ENCODE data around the gene EMILIN2.

The EMILIN2 gene

GRCh38 chr18:2874765-2875164, 28.0 kb downstream of the EMILIN2 start:
- no peak for DNase-seq (ENCODE audit: low read depth, low spot score)

- no peak for DNase-seq (ENCODE audit: low read depth, low spot score)
Observed at GRCh38 chr18:2878656-2879330, 32.0 kb downstream of the EMILIN2 start.

DNA sequence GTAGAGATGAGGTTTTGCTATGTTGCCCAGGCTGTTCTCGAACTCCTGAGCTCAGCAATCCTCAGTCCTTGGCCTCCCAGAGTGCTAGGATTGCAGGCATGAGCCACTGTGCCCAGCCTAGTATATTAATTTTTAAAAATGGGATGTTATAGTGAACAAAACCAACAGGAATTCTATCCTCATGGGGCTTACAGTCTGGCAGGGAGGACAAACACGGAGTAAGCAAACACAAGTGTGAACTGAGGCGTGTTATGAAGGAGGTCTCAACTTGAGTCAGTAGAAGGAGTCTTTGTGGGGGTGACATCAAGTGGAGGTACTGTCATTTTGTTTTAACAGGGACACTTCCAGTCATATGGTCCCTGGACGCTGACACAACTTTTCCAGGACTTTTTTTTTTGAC, 33.1 kb downstream of the EMILIN2 start:
- DNase-seq (ENCODE audit: low read depth, low spot score), result no peak

GRCh38 chr18:2880473-2880872, 33.7 kb downstream of the EMILIN2 start:
- DNase-seq (ENCODE audit: low read depth, low spot score), result no peak

DNA sequence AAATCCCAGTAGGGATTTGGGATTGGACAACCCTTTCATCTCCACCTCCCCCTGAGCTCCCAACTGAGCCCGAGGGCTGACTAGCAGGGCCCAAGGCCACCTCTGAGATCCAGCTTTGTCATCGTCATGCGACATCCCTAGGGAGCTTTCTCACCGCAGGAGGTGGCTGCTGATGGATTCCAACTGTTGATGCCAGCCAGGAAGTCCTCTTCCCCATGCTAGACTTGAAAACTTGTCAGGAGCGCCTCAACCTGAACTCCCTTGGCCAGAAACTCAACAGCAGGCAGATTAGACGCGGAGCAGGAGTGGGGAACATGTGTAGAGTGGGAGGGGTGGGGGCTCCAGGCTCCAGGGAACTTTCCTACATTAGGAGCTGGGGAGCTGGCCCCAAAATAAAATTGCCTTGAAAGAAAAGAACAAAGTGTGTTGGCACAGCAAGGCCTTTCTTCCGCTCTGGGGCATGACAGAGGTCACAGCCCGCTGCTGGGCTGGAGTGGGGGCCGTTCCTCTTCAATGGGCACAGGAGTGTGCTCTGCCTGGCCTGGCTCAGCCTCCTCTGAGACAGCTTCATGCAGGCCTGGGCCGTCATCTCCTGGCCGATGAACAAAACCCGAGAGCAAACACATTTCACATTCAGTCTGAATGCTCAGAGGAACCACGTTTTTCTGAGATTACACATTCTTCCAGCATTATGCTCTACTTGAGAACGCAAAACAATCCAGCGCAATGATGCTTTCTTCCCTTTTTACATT, 34.5 kb downstream of the EMILIN2 start:
- no peak for DNase-seq (ENCODE audit: low read depth, low spot score)

DNA sequence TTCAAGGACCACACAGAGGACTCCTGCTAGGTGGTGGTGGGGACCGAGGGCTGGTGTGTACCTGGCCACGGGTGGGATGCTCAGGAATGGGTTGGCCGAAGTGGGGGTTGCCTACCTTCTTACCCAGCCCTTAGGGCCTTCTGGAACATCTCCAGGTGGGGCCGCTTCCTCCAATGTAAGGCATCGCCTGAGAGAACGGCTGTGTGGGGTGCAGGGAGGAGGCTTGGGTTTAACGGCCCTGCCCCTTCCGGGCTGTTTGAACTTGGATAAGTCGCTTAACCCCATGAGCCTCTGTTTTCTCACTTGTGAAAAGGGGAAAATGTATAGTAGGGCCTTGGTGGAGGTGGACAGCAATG, 35.0 kb downstream of the EMILIN2 start:
- no peak for DNase-seq (ENCODE audit: low read depth, low spot score)

GRCh38 chr18:2882201-2882600, 35.4 kb downstream of the EMILIN2 start:
- DNase-seq (ENCODE audit: low read depth, low spot score), result no peak

GRCh38 chr18:2883076-2883735, 36.4 kb downstream of the EMILIN2 start:
- DNase-seq (ENCODE audit: low read depth, low spot score), result no peak

DNA sequence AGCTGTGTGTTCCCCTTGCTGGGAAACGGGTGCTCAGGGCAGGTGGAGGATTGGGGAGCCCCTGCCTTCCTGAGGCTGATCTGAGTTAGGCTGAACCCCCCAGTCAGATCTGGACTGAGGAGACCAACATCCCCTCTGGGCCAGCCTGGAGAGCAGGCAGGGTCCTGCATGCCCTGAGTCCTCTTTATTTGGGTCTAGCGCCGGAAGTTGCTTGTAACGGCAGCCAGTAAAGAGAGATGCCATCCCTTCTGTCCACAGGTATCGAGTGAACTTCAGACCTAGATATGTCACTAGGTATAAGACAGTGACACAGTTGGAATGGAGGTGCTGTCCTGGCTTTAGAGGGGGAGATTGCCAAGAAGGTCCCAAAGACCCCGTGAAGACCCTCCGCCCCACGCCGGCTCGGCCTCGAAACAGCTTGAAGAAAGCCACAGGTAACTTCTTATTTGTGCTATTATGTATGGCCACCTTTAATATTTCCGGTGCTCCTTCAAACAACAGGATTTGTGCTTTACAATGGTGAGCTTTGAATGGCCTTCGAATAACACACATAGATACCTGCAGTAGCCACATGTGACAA, 38.0 kb downstream of the EMILIN2 start:
- DNase-seq (ENCODE audit: low read depth, low spot score), result no peak

DNA sequence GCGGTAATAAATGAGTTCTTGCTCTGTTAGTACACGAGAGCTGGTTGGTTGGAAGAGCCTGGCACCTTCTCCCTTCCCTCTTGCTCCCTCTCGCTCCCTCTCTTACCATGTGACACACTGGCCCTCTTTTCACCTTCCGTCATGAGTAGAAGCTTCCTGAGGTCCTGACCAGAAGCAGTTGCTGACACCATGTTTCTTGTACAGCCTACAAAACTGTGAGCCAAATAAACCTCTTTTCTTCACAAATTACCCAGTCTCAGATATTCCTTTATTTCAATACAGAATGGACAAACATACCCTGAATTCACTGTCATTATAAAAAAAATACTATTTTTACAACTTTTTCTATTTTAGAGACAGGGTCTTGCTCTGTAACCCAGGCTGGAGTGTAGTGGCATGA, 40.7 kb downstream of the EMILIN2 start:
- DNase-seq (ENCODE audit: low read depth, low spot score), result no peak

DNA sequence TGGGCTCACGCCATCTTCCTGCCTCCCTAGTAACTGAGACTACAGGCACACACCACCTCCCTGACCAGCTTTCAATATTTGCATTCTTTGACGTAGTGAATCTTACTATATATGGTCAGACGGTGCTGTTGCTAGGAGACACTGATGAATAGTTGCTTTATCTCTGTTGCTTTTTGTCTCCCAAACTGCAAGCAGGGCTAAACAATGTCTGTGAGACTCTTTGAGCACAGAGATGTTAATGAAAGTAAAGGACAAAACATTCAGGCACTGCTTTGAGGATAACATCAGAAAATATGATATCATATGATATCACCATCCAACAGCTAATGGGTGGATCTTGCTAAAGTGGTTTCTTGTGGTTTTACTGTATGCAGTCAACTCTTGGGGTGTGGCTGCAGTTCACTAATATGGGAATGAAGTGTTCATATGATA, 43.0 kb downstream of the EMILIN2 start:
- DNase-seq (ENCODE audit: low read depth, low spot score), result no peak

DNA sequence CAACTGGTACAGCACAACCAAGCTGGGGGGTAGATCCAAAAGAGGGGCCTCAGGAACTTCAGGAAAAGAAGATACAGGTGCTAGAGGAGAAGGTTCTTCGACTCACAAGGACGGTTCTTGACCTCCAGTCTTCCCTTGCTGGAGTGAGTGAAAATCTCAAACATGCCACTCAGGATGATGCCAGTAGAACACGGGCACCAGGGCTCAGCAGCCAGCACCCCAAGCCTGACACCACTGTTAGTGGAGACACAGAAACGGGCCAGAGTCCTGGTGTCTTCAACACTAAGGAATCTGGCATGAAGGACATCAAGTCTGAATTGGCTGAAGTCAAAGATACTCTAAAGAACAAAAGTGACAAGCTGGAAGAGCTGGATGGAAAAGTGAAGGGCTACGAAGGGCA, 43.8 kb downstream of the EMILIN2 start:
- DNase-seq (ENCODE audit: low read depth, low spot score), result no peak

DNA sequence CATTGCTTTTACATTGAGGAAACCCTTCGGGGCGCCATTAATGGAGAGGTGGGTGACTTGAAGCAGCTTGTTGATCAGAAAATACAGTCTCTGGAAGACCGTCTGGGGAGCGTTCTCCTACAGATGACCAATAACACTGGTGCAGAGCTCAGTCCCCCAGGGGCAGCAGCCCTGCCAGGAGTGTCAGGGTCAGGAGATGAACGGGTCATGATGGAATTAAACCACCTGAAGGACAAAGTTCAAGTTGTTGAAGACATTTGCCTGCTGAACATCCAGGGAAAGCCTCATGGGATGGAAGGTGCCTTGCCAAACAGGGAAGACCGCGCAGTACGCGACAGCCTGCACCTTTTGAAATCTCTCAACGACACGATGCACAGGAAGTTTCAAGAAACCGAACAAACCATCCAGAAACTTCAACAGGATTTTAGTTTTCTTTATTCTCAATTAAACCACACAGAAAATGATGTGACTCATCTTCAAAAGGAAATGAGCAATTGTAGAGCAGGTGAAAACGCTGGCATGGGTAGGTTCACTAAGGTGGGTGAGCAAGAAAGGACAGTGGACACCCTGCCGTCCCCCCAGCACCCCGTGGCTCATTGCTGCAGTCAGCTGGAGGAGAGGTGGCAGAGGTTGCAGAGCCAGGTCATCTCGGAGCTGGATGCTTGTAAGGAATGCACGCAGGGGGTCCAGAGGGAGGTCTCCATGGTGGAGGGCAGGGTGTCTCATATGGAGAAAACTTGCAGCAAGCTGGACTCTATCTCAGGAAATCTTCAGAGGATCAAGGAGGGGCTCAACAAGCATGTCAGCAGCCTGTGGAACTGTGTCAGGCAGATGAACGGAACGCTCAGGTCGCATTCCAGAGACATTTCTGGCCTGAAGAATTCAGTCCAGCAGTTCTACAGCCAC, 45.0 kb downstream of the EMILIN2 start:
- no peak for DNase-seq (ENCODE audit: low read depth, low spot score)

DNA sequence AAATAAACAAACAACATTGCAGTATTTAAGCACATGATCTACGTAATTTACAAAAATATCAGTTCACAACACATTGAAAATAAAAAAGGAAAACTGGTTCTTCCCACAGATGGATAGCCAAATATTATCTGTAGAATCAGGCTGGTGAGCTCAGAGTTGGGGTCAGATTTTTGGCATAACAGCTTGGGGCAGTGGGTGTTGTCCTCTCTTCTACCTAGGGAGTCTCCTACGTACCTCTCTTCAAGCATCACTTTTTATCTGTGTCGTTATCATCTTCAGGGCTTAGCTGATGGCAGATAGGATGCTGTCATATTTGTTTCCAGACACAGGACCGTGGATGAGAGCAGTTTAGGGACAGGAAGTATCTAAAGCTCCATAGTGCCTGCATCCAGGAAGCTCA, 46.2 kb downstream of the EMILIN2 start:
- DNase-seq (ENCODE audit: low read depth, low spot score), result no peak

DNA sequence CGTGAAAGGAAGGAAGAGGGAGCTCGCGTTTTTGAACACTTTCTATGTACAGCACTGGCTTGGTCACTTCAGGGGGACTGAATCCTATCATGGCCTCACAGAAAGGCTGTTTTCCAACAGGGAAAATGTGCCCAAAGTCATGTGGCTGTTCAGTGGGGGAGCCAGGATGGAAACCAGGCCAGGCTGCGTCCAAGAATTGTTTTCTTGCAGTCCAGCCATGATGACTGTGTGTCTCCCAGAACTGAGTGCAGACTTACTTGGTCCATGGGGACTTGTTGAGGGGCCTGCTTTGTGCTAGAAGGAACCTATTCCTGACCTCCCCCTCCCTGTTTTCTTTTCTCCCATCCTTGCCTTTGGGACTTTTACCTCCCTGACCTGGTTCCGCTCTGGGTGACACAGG, 46.9 kb downstream of the EMILIN2 start:
- no peak for DNase-seq (ENCODE audit: low read depth, low spot score)

GRCh38 chr18:2894131-2894840, 47.5 kb downstream of the EMILIN2 start:
- no peak for DNase-seq (ENCODE audit: low read depth, low spot score)

DNA sequence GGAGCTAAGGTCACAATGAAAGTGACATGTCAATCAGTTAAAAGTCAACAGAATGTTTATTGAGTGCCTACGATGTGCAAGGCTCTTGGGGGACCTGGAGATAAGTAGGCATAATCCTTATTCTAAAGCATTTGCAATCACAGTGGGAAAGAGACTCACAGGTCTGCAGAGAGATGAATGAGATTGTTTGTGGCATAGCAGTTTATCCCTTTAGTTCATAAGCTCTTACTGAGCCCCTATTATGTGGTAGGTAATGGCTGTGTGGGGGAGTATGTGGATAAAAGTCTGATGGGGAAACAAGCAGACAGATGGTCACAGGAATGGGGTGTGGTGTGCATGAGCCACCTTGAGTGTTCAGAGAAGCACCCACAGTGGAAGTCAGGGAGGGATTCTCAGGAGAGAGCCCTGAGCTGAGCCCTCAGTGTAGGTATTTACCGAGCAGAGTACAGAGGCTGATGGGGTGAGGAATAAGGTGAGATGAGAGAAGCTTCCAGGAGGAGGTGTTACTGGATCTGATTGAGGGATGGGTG, 48.1 kb downstream of the EMILIN2 start:
- DNase-seq (ENCODE audit: low read depth, low spot score), result no peak

- no peak for DNase-seq (ENCODE audit: low read depth, low spot score)
Observed at GRCh38 chr18:2895391-2895790, 48.6 kb downstream of the EMILIN2 start.

GRCh38 chr18:2896990-2897389, 50.2 kb downstream of the EMILIN2 start:
- no peak for DNase-seq (ENCODE audit: low read depth, low spot score)

DNA sequence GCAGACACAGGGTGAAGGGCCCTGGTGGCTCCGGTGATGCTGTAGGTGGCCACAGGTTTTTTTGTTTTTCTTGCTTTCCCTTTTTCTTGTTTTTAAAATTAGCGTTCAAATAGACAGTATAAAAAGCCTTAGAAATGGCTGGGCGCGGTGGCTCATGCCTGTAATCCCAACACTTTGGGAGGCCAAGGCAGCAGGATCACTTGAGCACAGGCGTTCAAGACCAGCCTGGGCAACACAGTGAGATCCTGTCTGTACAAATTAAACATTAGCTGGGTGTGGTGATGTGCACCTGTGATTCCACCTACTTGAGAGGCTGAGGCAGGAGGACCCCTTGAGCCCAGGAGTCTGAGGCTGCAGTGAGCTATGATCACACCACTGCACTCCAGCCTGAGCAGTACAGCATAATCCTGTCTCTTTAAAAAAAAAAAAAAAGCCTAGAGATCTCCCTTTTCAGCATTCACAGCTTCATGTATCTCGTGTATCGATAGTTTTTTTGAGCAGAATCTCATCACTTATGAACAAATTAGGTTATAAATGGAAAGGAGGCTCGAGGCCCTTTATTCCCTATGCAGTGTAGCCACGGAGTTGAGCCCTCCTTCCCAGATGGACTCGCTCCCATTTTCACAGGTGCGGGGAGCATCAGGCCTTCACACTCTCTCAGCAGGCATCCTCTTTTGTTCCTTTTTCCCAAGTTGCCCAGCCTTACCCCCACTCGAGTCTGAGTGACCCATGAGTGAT, 50.8 kb downstream of the EMILIN2 start:
- DNase-seq (ENCODE audit: low read depth, low spot score), result no peak
